Tibial artery (tissue), 4 donors: ENCODE data around the gene C1orf226.

Experiments used
- DNase-seq, 2 donors: peaks; one replicate each; pipeline ENCODE4 v3.0.0-alpha.2; 2019
- H3K27ac ChIP-seq, 2 donors: fragments of 200-600 bp; sonication (generic) in 1 of 2; 1 replicate in 1 of 2; 2 replicates in 1 of 2; pipeline ENCODE4 v1.5.1; 2018 to 2019; ENCODE audit warnings: mild to moderate bottlenecking in 1 of 2
- H3K27me3 ChIP-seq, 2 donors: fragments of 200-600 bp; sonication (generic) in 1 of 2; one replicate each; pipeline versions ENCODE4 v1.5.1 to v1.6.0; 2016 to 2019
- H3K36me3 ChIP-seq, 3 donors: fragments of 200-600 bp; sonication (generic) in 2 of 3; one replicate each; pipeline ENCODE4 v1.5.1; 2016 to 2019; ENCODE audit warnings: mild to moderate bottlenecking in 2 of 3
- H3K4me1 ChIP-seq, 4 donors: fragments of 200-600 bp; sonication (generic) in 2 of 4; 1 replicate in 3 of 4; 2 replicates in 1 of 4; pipeline ENCODE4 v1.5.1; 2016 to 2019
- H3K4me3 ChIP-seq, 2 donors: fragments of 200-600 bp; sonication (generic) in 1 of 2; 1 replicate in 1 of 2; 2 replicates in 1 of 2; pipeline ENCODE4 v1.5.1; 2018 to 2019; ENCODE audit warnings: mild to moderate bottlenecking in 2 of 2
- H3K9me3 ChIP-seq, 3 donors: fragments of 200-600 bp; sonication (generic) in 1 of 3; one replicate each; pipeline ENCODE4 v1.5.1; 2016 to 2019
- intact Hi-C: fragments of 100-400 bp; cut with DNase I; formaldehyde crosslinking; loops from one replicate; pipeline ENCODE4 v1.15.0; 2023; ENCODE audit warnings: low total_unique reads
- TF ChIP-seq, protein P1 (sequence below), 2 experiments: fragments of 200-600 bp in 1 of 2; fragments of 450-650 bp in 1 of 2; IDR thresholded peaks; one replicate each; pipeline ENCODE4 v1.5.1; 2017 to 2019; ENCODE audit warnings: antibody characterized with exemption in 2 of 2, mild to moderate bottlenecking in 1 of 2, moderate library complexity in 1 of 2

C1orf226 gene

GRCh38 chr1:162360874-162361260 lies 20.7 kb upstream of the C1orf226 start:
- TF ChIP-seq, protein P1, sequence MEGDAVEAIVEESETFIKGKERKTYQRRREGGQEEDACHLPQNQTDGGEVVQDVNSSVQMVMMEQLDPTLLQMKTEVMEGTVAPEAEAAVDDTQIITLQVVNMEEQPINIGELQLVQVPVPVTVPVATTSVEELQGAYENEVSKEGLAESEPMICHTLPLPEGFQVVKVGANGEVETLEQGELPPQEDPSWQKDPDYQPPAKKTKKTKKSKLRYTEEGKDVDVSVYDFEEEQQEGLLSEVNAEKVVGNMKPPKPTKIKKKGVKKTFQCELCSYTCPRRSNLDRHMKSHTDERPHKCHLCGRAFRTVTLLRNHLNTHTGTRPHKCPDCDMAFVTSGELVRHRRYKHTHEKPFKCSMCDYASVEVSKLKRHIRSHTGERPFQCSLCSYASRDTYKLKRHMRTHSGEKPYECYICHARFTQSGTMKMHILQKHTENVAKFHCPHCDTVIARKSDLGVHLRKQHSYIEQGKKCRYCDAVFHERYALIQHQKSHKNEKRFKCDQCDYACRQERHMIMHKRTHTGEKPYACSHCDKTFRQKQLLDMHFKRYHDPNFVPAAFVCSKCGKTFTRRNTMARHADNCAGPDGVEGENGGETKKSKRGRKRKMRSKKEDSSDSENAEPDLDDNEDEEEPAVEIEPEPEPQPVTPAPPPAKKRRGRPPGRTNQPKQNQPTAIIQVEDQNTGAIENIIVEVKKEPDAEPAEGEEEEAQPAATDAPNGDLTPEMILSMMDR (IDR thresholded peaks at IDR 0.05) = no peak
- Histone ChIP-seq H3K27ac (no peak overlapping the region), H3K27me3 (no peaks in the 10 kb centered on the region), H3K4me3 (no peak overlapping the region), H3K4me1 (no peaks in the 10 kb centered on the region), H3K9me3 (no peaks in the 10 kb centered on the region), H3K36me3 (peaks cover 0 to 28% (median 7%) of the 10 kb centered on the region in 3 donors)
- intact Hi-C loops = no loop called here
- DNase-seq = no peak

GRCh38 chr1:162361349-162361748 lies 20.2 kb upstream of the C1orf226 start:
- H3K4me3 ChIP-seq = no peak overlapping the region
- intact Hi-C loops = no loop called here
- TF ChIP-seq, protein P1 (IDR thresholded peaks at IDR 0.05) = no peak
- no peak for DNase-seq
- no peak overlapping the region for H3K27ac ChIP-seq
- H3K36me3 ChIP-seq = peaks cover 0 to 23% (median 7%) of the 10 kb centered on the region in 3 donors
- H3K27me3 ChIP-seq = no peaks in the 10 kb centered on the region
- no peaks in the 10 kb centered on the region for H3K9me3 ChIP-seq
- H3K4me1 ChIP-seq = no peaks in the 10 kb centered on the region

- Histone ChIP-seq H3K9me3 (no peaks in the 10 kb centered on the region), H3K36me3 (peaks cover 0 to 26% (median 0%) of the 10 kb centered on the region in 3 donors), H3K4me1 (no peaks in the 10 kb centered on the region), H3K27me3 (no peaks in the 10 kb centered on the region), H3K4me3 (no peak overlapping the region), H3K27ac (no peak overlapping the region)
- DNase-seq = peak in 1 of 2 donors; percentile 29
- intact Hi-C loops = no loop called here
- TF ChIP-seq, protein P1 (IDR thresholded peaks at IDR 0.05) = no peak
These were observed 17.7 kb upstream of the C1orf226 start for GRCh38 chr1:162363823-162364222.

DNA sequence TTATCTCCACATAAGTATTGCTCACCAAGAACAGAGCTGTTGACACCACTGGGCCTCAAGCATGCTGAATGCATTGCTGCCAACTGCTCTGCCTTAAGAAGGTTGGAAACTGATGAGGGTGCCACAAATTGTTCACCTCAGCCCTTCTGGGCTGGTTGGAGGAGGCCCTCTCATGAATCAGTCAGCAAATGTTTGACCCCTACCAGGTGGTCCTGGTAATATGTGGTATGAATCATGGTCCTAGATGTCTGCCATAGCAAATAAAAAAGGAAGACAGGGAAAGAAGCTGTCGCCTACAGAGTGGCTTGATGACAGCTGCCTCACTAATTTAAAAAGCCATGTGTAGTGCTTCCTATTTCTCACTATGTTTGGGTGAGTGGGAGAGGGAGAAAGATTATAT lies 17.0 kb upstream of the C1orf226 start:
- Histone ChIP-seq H3K27me3 (no peaks in the 10 kb centered on the region), H3K4me1 (no peaks in the 10 kb centered on the region), H3K4me3 (no peak overlapping the region), H3K27ac (no peak overlapping the region), H3K36me3 (peaks cover 0 to 26% (median 0%) of the 10 kb centered on the region in 3 donors), H3K9me3 (no peaks in the 10 kb centered on the region)
- TF ChIP-seq, protein P1 (IDR thresholded peaks at IDR 0.05) = no peak
- intact Hi-C loops = no loop called here
- no peak for DNase-seq

DNA sequence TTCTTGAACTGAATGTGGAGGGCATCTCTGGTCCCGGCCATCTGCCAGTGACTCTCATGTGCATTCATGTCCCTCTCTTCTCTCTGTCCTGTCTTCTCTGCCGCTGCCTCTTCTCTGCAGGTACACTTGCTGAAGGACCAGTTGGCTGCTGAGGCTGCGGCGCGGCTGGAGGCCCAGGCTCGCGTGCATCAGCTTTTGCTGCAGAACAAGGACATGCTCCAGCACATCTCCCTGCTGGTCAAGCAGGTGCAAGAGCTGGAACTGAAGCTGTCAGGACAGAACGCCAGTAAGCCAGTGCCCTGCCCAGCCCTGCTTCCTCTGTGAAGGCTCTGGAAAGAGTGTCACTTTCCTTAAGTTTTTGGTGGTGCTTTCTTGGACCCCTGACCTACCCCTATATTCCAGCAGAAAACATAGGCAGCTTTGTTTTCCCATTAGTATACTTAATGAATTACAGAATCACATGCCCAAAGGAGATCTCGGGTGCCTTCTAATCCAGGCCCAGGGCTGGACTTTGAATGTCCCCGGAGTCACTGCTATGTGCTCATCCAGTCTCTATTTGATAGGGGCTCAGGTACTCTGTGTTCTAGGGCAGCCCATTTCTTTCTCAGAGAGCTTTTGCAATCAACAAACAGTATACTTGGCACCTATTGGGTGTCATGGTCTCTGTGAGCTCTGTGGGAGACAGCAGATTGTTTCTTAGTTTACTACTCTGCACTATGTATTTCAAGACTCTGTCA lies 16.1 kb upstream of the C1orf226 start:
- H3K27me3 ChIP-seq = no peaks in the 10 kb centered on the region
- no peak overlapping the region for H3K4me3 ChIP-seq
- TF ChIP-seq, protein P1 (IDR thresholded peaks at IDR 0.05) = no peak
- intact Hi-C loops = no loop called here
- no peaks in the 10 kb centered on the region for H3K9me3 ChIP-seq
- H3K36me3 ChIP-seq = peaks cover 0 to 24% (median 0%) of the 10 kb centered on the region in 3 donors
- peak in 1 of 2 donors; percentile 41 for DNase-seq
- no peak overlapping the region for H3K27ac ChIP-seq
- no peaks in the 10 kb centered on the region for H3K4me1 ChIP-seq
